Spinal cord (tissue), 10 donors: ENCODE data around the gene TRIM15. TPM values are rescaled to one million over a fixed set of nuclear protein-coding genes. Genes with fewer than 3 reads are reported as not detected.

Experiments
- DNase-seq, 6 donors: peaks; one replicate each; pipeline versions ENCODE4 v3.0.0 to v3.0.0-alpha.2; 2013 to 2015; ENCODE audit warnings: low spot score in 6 of 6, low read depth in 4 of 6
- H3K27ac ChIP-seq: one replicate; pipeline ENCODE4 v1.5.1; 2013; ENCODE audit warnings: low read depth, low read length, control low read depth
- H3K27me3 ChIP-seq: one replicate; pipeline ENCODE4 v1.6.1; 2013; ENCODE audit warnings: low read length; ENCODE audit not compliant: control insufficient read depth, insufficient read depth
- H3K36me3 ChIP-seq: one replicate; pipeline ENCODE4 v1.6.1; 2013; ENCODE audit warnings: low read length; ENCODE audit not compliant: control insufficient read depth, insufficient read depth
- H3K4me1 ChIP-seq: one replicate; pipeline ENCODE4 v1.6.1; 2013; ENCODE audit warnings: low read length; ENCODE audit not compliant: control insufficient read depth, insufficient read depth
- H3K4me3 ChIP-seq: one replicate; pipeline ENCODE4 v1.5.1; 2013; ENCODE audit warnings: low read depth, low read length, control low read depth
- H3K9me3 ChIP-seq: one replicate; pipeline ENCODE4 v1.6.1; 2013; ENCODE audit warnings: low read length; ENCODE audit not compliant: control insufficient read depth, insufficient read depth
- WGBS: methylation state at CpG from one replicate; pipeline ENCODE4 v1.1.5; 2013; ENCODE audit warnings: missing lambda C conversion rate; ENCODE audit not compliant: insufficient coverage; 5-methylcytosine and 5-hydroxymethylcytosine counted together
- polyA plus RNA-seq, 2 donors: library from polyadenylated mRNA; unstranded; fragments of 120-200 nt; gene quantifications; one replicate each; pipeline ENCODE4 v1.2.1, GENCODE V29; 2013; ENCODE audit not compliant: insufficient read length in 2 of 2
- total RNA-seq, 2 donors: library from RNA; depleted of rRNA in 1 of 2; stranded (reverse); fragments of 120-200 nt in 1 of 2; fragments of >200 nt in 1 of 2; gene quantifications; one replicate each; pipeline versions ENCODE4 v1.2.3 to v1.2.4, GENCODE V29; 2013 to 2014
- donor health status: healthy.

Gene TRIM15
- total and polyA plus RNA-seq, 4 donors, result not detected

GRCh38 chr6:30171677-30172471 lies 8.5 kb downstream of the TRIM15 start:
- DNase-seq, result peak in 2 of 6 donors; percentile 8 to 9
- WGBS, result 2% methylated on average over 62 of the region's 62 CpGs
- Histone ChIP-seq H3K27ac (no peak overlapping the region), H3K4me3 (no peak overlapping the region), H3K36me3 (no peaks in the 10 kb centered on the region), H3K27me3 (peaks cover 49% of the 10 kb centered on the region), H3K9me3 (no peaks in the 10 kb centered on the region), H3K4me1 (peaks cover 12% of the 10 kb centered on the region)

GRCh38 chr6:30172681-30173080 lies 9.3 kb downstream of the TRIM15 start:
- H3K9me3 ChIP-seq, result no peaks in the 10 kb centered on the region
- H3K4me1 ChIP-seq, result peaks cover 12% of the 10 kb centered on the region
- DNase-seq, result no peak
- no peak overlapping the region for H3K27ac ChIP-seq
- no peak overlapping the region for H3K4me3 ChIP-seq
- 76% methylated on average over 3 of the region's 4 CpGs for WGBS
- peaks cover 49% of the 10 kb centered on the region for H3K27me3 ChIP-seq
- no peaks in the 10 kb centered on the region for H3K36me3 ChIP-seq

- no CpG with 5 or more reads among the region's 2 CpGs for WGBS
- peaks cover 32% of the 10 kb centered on the region for H3K27me3 ChIP-seq
These were observed 12.4 kb downstream of the TRIM15 start for GRCh38 chr6:30175765-30176164.

GRCh38 chr6:30178837-30179236 lies 15.5 kb downstream of the TRIM15 start:
- Histone ChIP-seq H3K36me3 (no peaks in the 10 kb centered on the region), H3K4me1 (no peaks in the 10 kb centered on the region), H3K9me3 (peaks cover 2% of the 10 kb centered on the region), H3K27me3 (peaks cover 8% of the 10 kb centered on the region), H3K4me3 (no peak overlapping the region), H3K27ac (no peak overlapping the region)
- DNase-seq, result no peak
- WGBS, result no CpG with 5 or more reads among the region's 1 CpG

More at GRCh38 chr6:30175765-30176164, 12.4 kb downstream of the TRIM15 start:
- no peaks in the 10 kb centered on the region for H3K36me3 ChIP-seq
- DNase-seq, result no peak
- H3K9me3 ChIP-seq, result peaks cover 2% of the 10 kb centered on the region
- no peak overlapping the region for H3K4me3 ChIP-seq
- peaks cover 12% of the 10 kb centered on the region for H3K4me1 ChIP-seq
- no peak overlapping the region for H3K27ac ChIP-seq

- no peak overlapping the region for H3K27ac ChIP-seq
- H3K36me3 ChIP-seq, result peaks cover 8% of the 10 kb centered on the region
- no peak overlapping the region for H3K4me3 ChIP-seq
- H3K27me3 ChIP-seq, result peaks cover under 1% of the 10 kb centered on the region
- H3K4me1 ChIP-seq, result no peaks in the 10 kb centered on the region
- WGBS, result no CpG with 5 or more reads among the region's 1 CpG
- DNase-seq, result no peak
- H3K9me3 ChIP-seq, result peaks cover 2% of the 10 kb centered on the region
These were observed 16.8 kb downstream of the TRIM15 start for GRCh38 chr6:30180145-30180544.

GRCh38 chr6:30184417-30185031 lies 21.2 kb downstream of the TRIM15 start:
- Histone ChIP-seq H3K27me3 (no peaks in the 10 kb centered on the region), H3K36me3 (peaks cover 37% of the 10 kb centered on the region), H3K4me3 (no peak overlapping the region), H3K9me3 (peaks cover 2% of the 10 kb centered on the region), H3K4me1 (no peaks in the 10 kb centered on the region), H3K27ac (no peak overlapping the region)
- DNase-seq, result no peak
- WGBS, result 94% methylated on average over 2 of the region's 5 CpGs

GRCh38 chr6:30185846-30186484 lies 22.6 kb downstream of the TRIM15 start:
- H3K4me3 ChIP-seq, result no peak overlapping the region
- peaks cover 47% of the 10 kb centered on the region for H3K36me3 ChIP-seq
- H3K27me3 ChIP-seq, result no peaks in the 10 kb centered on the region
- H3K4me1 ChIP-seq, result no peaks in the 10 kb centered on the region
- WGBS, result 96% methylated on average over 19 of the region's 20 CpGs
- H3K27ac ChIP-seq, result no peak overlapping the region
- no peak for DNase-seq
- no peaks in the 10 kb centered on the region for H3K9me3 ChIP-seq

GRCh38 chr6:30188541-30188940 lies 25.2 kb downstream of the TRIM15 start:
- WGBS, result 94% methylated on average over 5 of the region's 5 CpGs

GRCh38 chr6:30192076-30192475 lies 28.7 kb downstream of the TRIM15 start:
- H3K36me3 ChIP-seq, result peaks cover 60% of the 10 kb centered on the region
- WGBS, result 95% methylated on average over 7 of the region's 7 CpGs

More at GRCh38 chr6:30188541-30188940, 25.2 kb downstream of the TRIM15 start:
- no peak overlapping the region for H3K27ac ChIP-seq
- DNase-seq, result no peak
- no peaks in the 10 kb centered on the region for H3K4me1 ChIP-seq
- H3K36me3 ChIP-seq, result peaks cover 58% of the 10 kb centered on the region
- H3K9me3 ChIP-seq, result no peaks in the 10 kb centered on the region
- no peaks in the 10 kb centered on the region for H3K27me3 ChIP-seq
- H3K4me3 ChIP-seq, result no peak overlapping the region

More at GRCh38 chr6:30192076-30192475, 28.7 kb downstream of the TRIM15 start:
- H3K9me3 ChIP-seq, result no peaks in the 10 kb centered on the region
- no peak overlapping the region for H3K4me3 ChIP-seq
- H3K27me3 ChIP-seq, result no peaks in the 10 kb centered on the region
- H3K4me1 ChIP-seq, result no peaks in the 10 kb centered on the region
- no peak overlapping the region for H3K27ac ChIP-seq
- no peak for DNase-seq
